OCI-LY7 (cell line): ENCODE results near the gene LTO1. TPM values are rescaled to one million over a fixed set of nuclear protein-coding genes. Genes with fewer than 3 reads are reported as not detected.
"Not testable (repeated sequence)": the region's sequence is repeated elsewhere in the genome, so short reads cannot be mapped to it uniquely, and the experiment has no call there.

Source experiments
- BruUV-seq: library from RNA; stranded (reverse); fragments of 400-500 nt; replicated peaks from 2 replicates; lab custom pipeline; 2021; lab: Mats Ljungman, UMichigan
- CTCF ChIA-PET: fragments of 300-600 bp; sonication (Branson Sonifier 250); formaldehyde crosslinking; loops from one replicate; lab custom pipeline; 2022; ENCODE audit warnings: antibody characterized with exemption; ENCODE audit not compliant: unreplicated experiment; lab: Charles Lee
- POLR2A ChIA-PET: fragments of 300-600 bp; sonication (Branson Sonifier 250); formaldehyde crosslinking; loops from one replicate; lab custom pipeline; 2022; ENCODE audit warnings: antibody characterized with exemption; lab: Charles Lee
- DNase-seq: peaks from one replicate; pipeline ENCODE4 v3.0.0-alpha.2; 2015; ENCODE audit warnings: low spot score
- H2AFZ ChIP-seq: fragments of 200-600 bp; sonication (generic), shearing (Covaris generic); 2 replicates; pipeline ENCODE4 v1.6.1; 2014; ENCODE audit warnings: mild to moderate bottlenecking, antibody characterized with exemption, low read length, moderate library complexity
- H3K27ac ChIP-seq: fragments of 200-600 bp; sonication (generic); 2 replicates; pipeline ENCODE4 v1.5.1; 2014; ENCODE audit warnings: mixed run types, low read depth, mild to moderate bottlenecking, moderate library complexity, low read length, inconsistent platforms; ENCODE audit not compliant: poor library complexity, severe bottlenecking
- H3K36me3 ChIP-seq: fragments of 200-600 bp; sonication (generic); 2 replicates; pipeline ENCODE4 v1.6.1; 2014; ENCODE audit warnings: mild to moderate bottlenecking, antibody characterized with exemption, low read length, moderate library complexity, mixed read lengths; ENCODE audit not compliant: insufficient read depth
- H3K4me1 ChIP-seq: fragments of 200-600 bp; sonication (generic); 2 replicates; pipeline ENCODE4 v1.5.1; 2014; ENCODE audit warnings: mild to moderate bottlenecking, low read length; ENCODE audit not compliant: insufficient read depth, poor library complexity, severe bottlenecking
- H3K4me2 ChIP-seq: fragments of 200-600 bp; sonication (generic); 2 replicates; pipeline ENCODE4 v1.6.1; 2014; ENCODE audit warnings: mild to moderate bottlenecking, low read length
- H3K4me3 ChIP-seq: fragments of 200-600 bp; sonication (generic); 2 replicates; pipeline ENCODE4 v1.5.1; 2014; ENCODE audit warnings: mild to moderate bottlenecking, low read depth, low read length; ENCODE audit not compliant: poor library complexity, severe bottlenecking
- H3K79me2 ChIP-seq: fragments of 200-600 bp; sonication (generic); 2 replicates; pipeline ENCODE4 v1.6.1; 2016; ENCODE audit warnings: low read depth, mild to moderate bottlenecking, low read length, moderate library complexity, mixed read lengths; ENCODE audit not compliant: insufficient read depth
- H3K9me2 ChIP-seq: fragments of 200-600 bp; sonication (generic); 2 replicates; pipeline ENCODE4 v1.6.1; 2016; ENCODE audit warnings: mild to moderate bottlenecking, low read length, mixed read lengths; ENCODE audit not compliant: insufficient read depth
- H3K9me3 ChIP-seq: fragments of 200-600 bp; sonication (generic); 2 replicates; pipeline ENCODE4 v1.6.1; 2014; ENCODE audit warnings: mild to moderate bottlenecking, mixed run types, low read length, mixed read lengths
- H4K20me1 ChIP-seq: fragments of 200-600 bp; sonication (generic); 2 replicates; pipeline ENCODE4 v1.6.1; 2014; ENCODE audit warnings: mild to moderate bottlenecking, antibody characterized with exemption, low read length, moderate library complexity, mixed read lengths; ENCODE audit not compliant: insufficient read depth
- CTCF ChIP-seq: fragments of 200-600 bp; sonication (generic); conservative IDR thresholded peaks from 2 replicates; pipeline ENCODE4 v1.5.1; 2014; ENCODE audit warnings: mild to moderate bottlenecking, antibody characterized with exemption, low read length, moderate library complexity, mixed read lengths
- EZH2phosphoT487 ChIP-seq: fragments of 200-600 bp; sonication (generic); IDR thresholded peaks from 2 replicates; pipeline ENCODE4 v1.6.1; 2018; ENCODE audit warnings: low read depth, borderline replicate concordance, mild to moderate bottlenecking, mixed run types, antibody characterized with exemption, low read length, moderate library complexity, mixed read lengths
- intact Hi-C: fragments of 100-400 bp; cut with micrococcal nuclease; formaldehyde crosslinking; loops from one replicate; pipeline ENCODE4 v1.10.0; 2022; ENCODE audit not compliant: unreplicated experiment
- total RNA-seq, 2 experiments: library from RNA; depleted of rRNA in 1 of 2; stranded (reverse); fragments of >200 nt in 1 of 2; shearing (Covaris generic) in 1 of 2; gene quantifications; 2 replicates each; pipeline ENCODE4 v1.2.3, GENCODE V29; 2014 to 2022

Gene LTO1
- total RNA-seq, 2 experiments from 2014 or later: 28.8 to 35.9 TPM

- no peak overlapping the region for H3K4me2 ChIP-seq
- H3K36me3 ChIP-seq: no peaks in the 10 kb centered on the region
- ChIA-PET CTCF (no interaction called here), POLR2A (no interaction called here)
- no peaks in the 10 kb centered on the region for H4K20me1 ChIP-seq
- H3K9me3 ChIP-seq: no peaks in the 10 kb centered on the region
- intact Hi-C loops: no loop called here
- no peak for TF ChIP-seq CTCF
- TF ChIP-seq EZH2phosphoT487: no peak
- no TSS peak for BruUV-seq
- H2AFZ ChIP-seq: no peak overlapping the region
- H3K9me2 ChIP-seq: no peaks in the 10 kb centered on the region
- H3K27ac ChIP-seq: no peak overlapping the region
- DNase-seq: no peak
- H3K4me3 ChIP-seq: no peak overlapping the region
- H3K4me1 ChIP-seq: no peaks in the 10 kb centered on the region
- no peaks in the 10 kb centered on the region for H3K79me2 ChIP-seq
Measured at GRCh38 chr11:69689484-69690319, 14.5 kb upstream of the LTO1 start.

- DNase-seq, POLR2A ChIA-PET, H3K27ac ChIP-seq, H2AFZ ChIP-seq, H3K9me2 ChIP-seq, H4K20me1 ChIP-seq, H3K4me2 ChIP-seq, H3K4me1 ChIP-seq, H3K79me2 ChIP-seq, H3K4me3 ChIP-seq, H3K36me3 ChIP-seq, H3K9me3 ChIP-seq, CTCF ChIA-PET, BruUV-seq: not testable (repeated sequence)
- intact Hi-C loops: loop anchor here (2.0 kb wide), 1 partner anchor 155 kb away; no protein-coding TSS in a partner anchor
Measured at GRCh38 chr11:69687969-69688771, 13.0 kb upstream of the LTO1 start.

GRCh38 chr11:69686856-69687255 is 11.7 kb upstream of the LTO1 start:
- no TSS peak for BruUV-seq
- intact Hi-C loops: loop anchor here (1.0 to 2.0 kb wide), 3 partner anchors 114 to 201 kb away; no protein-coding TSS in a partner anchor
- TF ChIP-seq EZH2phosphoT487 (no peak), CTCF (no peak)
- H3K9me2 ChIP-seq: no peaks in the 10 kb centered on the region
- CTCF ChIA-PET: no interaction called here
- no peak overlapping the region for H3K4me3 ChIP-seq
- no peak for DNase-seq
- H3K79me2 ChIP-seq: no peaks in the 10 kb centered on the region
- no peak overlapping the region for H3K27ac ChIP-seq
- no peak overlapping the region for H3K4me2 ChIP-seq
- H3K36me3 ChIP-seq: no peaks in the 10 kb centered on the region
- H2AFZ ChIP-seq: no peak overlapping the region
- H3K9me3 ChIP-seq: no peaks in the 10 kb centered on the region
- H4K20me1 ChIP-seq: no peaks in the 10 kb centered on the region
- no peaks in the 10 kb centered on the region for H3K4me1 ChIP-seq
- POLR2A ChIA-PET: no interaction called here
